Right atrium auricular region (tissue), 2 donors: ENCODE data around the gene CLIP2. TPM values are rescaled to one million over a fixed set of nuclear protein-coding genes. Genes with fewer than 3 reads are reported as not detected.

Experiments used
- DNase-seq: peaks from one replicate; pipeline ENCODE4 v3.0.0-alpha.2; 2019; ENCODE audit warnings: low spot score
- H3K27ac ChIP-seq, 2 donors: fragments of 200-600 bp; sonication (generic); 1 replicate in 1 of 2; 2 replicates in 1 of 2; pipeline ENCODE4 v1.5.1; 2016 to 2019
- H3K27me3 ChIP-seq, 2 donors: fragments of 200-600 bp; sonication (generic); one replicate each; pipeline versions ENCODE4 v1.5.1 to v1.6.0; 2017 to 2019
- H3K36me3 ChIP-seq: fragments of 200-600 bp; sonication (generic); one replicate; pipeline ENCODE4 v1.5.1; 2016
- H3K4me1 ChIP-seq, 2 donors: fragments of 200-600 bp; sonication (generic); one replicate each; pipeline versions ENCODE4 v1.5.1 to v1.6.0; 2017 to 2019
- H3K4me3 ChIP-seq, 2 donors: fragments of 200-600 bp; sonication (generic); 1 replicate in 1 of 2; 2 replicates in 1 of 2; pipeline ENCODE4 v1.5.1; 2017 to 2019; ENCODE audit warnings: mild to moderate bottlenecking in 1 of 2, moderate library complexity in 1 of 2
- H3K9me3 ChIP-seq, 2 donors: fragments of 200-600 bp; sonication (generic); one replicate each; pipeline ENCODE4 v1.5.1; 2019
- total RNA-seq, 2 donors: library from RNA; depleted of rRNA; stranded (reverse); fragments of >200 nt; gene quantifications; one replicate each; pipeline ENCODE4 v1.1.0, GENCODE V29; 2016
- TF ChIP-seq, protein P1 (sequence below), 2 donors: fragments of 200-600 bp; sonication (generic); IDR thresholded peaks; one replicate each; pipeline ENCODE4 v1.5.1; 2019; ENCODE audit warnings: antibody characterized with exemption in 2 of 2

Gene CLIP2
- total RNA-seq, 2 donors from 2014 or later: 9.5 to 12.1 TPM

DNA sequence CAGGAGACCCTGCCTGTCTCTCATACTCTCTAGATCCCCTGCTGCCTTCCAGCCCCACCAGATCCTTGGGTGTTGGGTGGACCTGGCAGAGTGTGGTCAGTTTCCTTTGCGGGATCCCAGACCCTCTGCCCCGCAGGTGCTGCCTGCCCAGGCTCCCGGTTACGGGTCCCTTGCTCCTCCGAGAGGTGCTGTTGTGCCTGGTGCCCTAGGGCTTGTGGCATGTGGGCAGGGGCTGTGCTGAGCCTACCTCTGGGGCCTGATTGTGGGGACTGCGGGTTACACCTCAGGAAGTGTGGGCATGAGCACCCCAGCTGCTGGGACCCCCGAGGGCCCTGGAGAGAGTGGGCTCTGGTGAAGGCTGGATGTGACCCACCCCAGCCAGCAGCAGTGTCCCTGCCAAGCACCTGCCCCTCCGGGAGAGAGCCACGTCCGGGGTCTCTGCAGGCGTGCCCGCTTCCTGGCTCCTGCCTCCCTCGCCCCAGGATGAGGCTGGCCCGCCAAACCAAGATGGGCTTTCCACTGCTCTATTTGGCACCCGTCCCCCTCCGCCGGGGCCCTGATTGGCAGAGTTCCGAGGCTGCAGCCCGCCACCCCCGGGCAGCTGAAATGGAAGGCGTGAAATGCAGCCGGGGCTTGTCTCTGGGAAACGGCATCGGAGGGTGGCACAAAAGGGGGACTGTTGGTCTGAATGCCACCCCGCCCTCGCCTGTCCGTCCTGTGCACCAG is 17.0 kb downstream of the CLIP2 start:
- no peaks in the 10 kb centered on the region for H3K9me3 ChIP-seq
- H3K27ac ChIP-seq: peak overlapping the region in 1 of 2 donors; percentile 48
- no peak for DNase-seq
- TF ChIP-seq, protein P1, sequence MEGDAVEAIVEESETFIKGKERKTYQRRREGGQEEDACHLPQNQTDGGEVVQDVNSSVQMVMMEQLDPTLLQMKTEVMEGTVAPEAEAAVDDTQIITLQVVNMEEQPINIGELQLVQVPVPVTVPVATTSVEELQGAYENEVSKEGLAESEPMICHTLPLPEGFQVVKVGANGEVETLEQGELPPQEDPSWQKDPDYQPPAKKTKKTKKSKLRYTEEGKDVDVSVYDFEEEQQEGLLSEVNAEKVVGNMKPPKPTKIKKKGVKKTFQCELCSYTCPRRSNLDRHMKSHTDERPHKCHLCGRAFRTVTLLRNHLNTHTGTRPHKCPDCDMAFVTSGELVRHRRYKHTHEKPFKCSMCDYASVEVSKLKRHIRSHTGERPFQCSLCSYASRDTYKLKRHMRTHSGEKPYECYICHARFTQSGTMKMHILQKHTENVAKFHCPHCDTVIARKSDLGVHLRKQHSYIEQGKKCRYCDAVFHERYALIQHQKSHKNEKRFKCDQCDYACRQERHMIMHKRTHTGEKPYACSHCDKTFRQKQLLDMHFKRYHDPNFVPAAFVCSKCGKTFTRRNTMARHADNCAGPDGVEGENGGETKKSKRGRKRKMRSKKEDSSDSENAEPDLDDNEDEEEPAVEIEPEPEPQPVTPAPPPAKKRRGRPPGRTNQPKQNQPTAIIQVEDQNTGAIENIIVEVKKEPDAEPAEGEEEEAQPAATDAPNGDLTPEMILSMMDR (IDR thresholded peaks at IDR 0.05): no peak
- H3K27me3 ChIP-seq: no peaks in the 10 kb centered on the region
- no peaks in the 10 kb centered on the region for H3K36me3 ChIP-seq
- peaks cover 0 to 22% of the 10 kb centered on the region in 2 donors for H3K4me1 ChIP-seq
- peak overlapping the region in 1 of 2 donors; percentile 31 for H3K4me3 ChIP-seq

DNA sequence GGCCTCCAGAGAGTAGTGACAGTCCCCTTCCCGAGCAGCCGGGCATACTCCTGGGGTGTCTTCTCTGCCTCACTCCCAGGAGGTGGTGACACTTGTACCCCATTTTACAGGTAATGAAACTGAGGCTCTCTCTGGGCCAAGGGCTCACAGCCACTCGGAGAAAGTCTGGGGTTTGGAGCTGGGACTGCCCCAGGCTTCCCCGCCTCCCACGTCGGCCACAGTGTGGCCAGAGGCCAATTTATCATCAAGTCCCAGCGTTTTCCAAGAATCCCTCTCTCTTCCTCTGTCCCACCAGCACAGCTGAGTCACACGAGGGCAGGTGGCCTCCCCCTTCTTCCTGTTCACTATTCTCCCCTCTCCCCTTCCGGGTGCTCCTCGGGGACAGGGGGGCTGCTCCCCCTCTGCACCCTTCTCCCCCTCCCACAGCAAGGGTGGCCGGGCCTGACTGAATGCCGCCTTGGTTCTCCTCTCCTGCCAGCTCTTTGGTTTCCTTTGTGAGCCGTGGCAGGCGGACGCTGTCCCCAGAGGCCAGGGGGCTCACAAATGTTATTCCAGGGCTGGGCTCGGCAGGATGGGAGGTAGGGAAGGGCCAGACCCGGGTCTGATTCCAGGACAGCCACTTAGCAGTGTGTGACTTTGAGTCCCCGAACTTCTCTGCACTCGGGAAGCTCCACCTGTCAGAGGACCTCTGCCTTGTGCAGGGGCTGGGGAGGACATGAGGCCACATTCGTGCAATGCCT is 17.7 kb downstream of the CLIP2 start:
- Histone ChIP-seq H3K9me3 (no peaks in the 10 kb centered on the region), H3K27me3 (no peaks in the 10 kb centered on the region), H3K36me3 (no peaks in the 10 kb centered on the region), H3K4me1 (peaks cover 0 to 22% of the 10 kb centered on the region in 2 donors), H3K4me3 (peak overlapping the region in 1 of 2 donors; percentile 31), H3K27ac (peak overlapping the region in 1 of 2 donors; percentile 48)
- TF ChIP-seq, protein P1 (IDR thresholded peaks at IDR 0.05): no peak
- DNase-seq: no peak

DNA sequence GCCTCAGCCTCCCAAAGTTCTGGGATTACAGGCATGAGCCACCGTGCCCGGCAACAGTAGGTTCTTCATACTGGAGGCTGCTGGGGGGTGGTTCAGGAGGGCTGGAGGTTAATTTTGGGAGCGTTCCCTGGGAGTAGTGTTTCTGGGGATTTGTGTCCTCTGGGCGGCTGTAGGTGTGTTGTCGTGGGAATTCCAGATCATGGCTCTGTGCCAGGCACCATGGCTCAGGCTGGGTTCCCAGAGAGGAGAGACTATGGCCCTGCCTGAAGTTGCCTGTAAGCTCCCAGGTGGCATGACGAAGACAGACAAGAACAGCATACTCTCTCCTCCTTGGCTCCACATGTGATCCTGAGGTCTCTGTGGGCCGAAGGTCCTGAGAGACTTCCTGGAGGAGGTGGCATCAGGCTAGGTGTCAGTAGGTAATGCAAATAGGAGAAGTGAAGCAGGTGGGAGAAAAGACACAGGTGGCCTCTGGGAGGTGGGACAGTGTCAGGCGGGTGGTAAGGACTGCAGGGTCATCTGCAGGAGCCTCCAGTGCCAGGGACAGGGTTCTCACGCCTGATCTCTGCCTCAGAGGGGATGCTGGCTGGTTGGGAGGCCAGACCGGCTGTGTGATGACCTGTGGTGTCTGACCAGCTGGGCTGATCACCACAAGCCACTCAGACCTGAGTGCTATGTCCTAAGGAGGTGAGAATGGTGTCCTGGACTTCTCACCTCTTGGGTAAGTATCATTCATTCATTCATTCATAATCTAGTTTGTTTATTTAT is 18.7 kb downstream of the CLIP2 start:
- Histone ChIP-seq H3K4me3 (no peak overlapping the region), H3K9me3 (no peaks in the 10 kb centered on the region), H3K27ac (no peak overlapping the region), H3K36me3 (no peaks in the 10 kb centered on the region), H3K4me1 (peaks cover 0 to 22% of the 10 kb centered on the region in 2 donors), H3K27me3 (no peaks in the 10 kb centered on the region)
- TF ChIP-seq, protein P1 (IDR thresholded peaks at IDR 0.05): no peak
- DNase-seq: no peak

DNA sequence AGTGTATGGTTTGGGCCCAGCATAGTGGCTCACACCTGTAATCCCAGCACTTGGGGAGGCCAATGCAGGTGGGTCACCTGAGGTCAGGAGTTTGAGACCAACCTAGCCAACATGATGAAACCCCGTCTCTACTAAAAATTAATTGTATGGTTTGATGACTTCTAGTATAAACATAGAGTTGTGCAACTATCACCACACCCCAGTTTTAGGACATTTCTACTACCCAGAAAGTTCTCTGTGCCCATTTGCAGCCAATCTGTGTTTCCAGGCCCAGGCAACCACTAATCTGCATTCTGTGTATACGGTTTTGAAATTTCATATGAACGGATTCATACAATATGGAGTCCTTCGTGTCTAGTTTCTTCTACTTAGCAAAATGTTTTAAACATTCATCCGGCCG is 20.0 kb downstream of the CLIP2 start:
- Histone ChIP-seq H3K4me1 (peaks cover 0 to 22% of the 10 kb centered on the region in 2 donors), H3K9me3 (no peaks in the 10 kb centered on the region), H3K27me3 (no peaks in the 10 kb centered on the region), H3K36me3 (no peaks in the 10 kb centered on the region), H3K27ac (no peak overlapping the region), H3K4me3 (no peak overlapping the region)
- no peak for DNase-seq
- TF ChIP-seq, protein P1 (IDR thresholded peaks at IDR 0.05): no peak

DNA sequence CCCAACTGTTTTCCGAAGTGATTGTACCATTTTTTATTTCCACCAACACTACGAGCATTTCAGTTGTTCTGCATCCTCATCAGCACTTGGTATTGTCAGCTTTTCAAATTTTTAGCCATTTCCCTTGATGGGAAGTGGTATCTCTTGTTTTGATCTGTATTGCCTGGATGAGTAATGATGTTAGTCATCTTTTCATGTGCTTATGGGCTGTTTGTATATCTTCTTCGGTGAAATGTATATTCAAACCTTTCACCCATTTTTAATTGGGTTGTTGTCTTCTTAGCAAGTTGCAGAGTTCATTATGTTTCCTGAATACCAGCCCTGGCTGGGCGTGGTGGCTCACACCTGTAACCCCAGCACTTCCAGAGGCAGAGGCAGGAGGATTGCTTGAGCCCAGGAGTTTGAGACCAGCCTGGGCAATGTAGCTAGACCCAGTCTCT is 22.1 kb downstream of the CLIP2 start:
- H3K36me3 ChIP-seq: no peaks in the 10 kb centered on the region
- no peak overlapping the region for H3K27ac ChIP-seq
- H3K9me3 ChIP-seq: no peaks in the 10 kb centered on the region
- H3K4me1 ChIP-seq: peaks cover 0 to 17% of the 10 kb centered on the region in 2 donors
- H3K27me3 ChIP-seq: no peaks in the 10 kb centered on the region
- TF ChIP-seq, protein P1 (IDR thresholded peaks at IDR 0.05): no peak
- no peak for DNase-seq
- no peak overlapping the region for H3K4me3 ChIP-seq
